HG03354 (cell line): ENCODE data around the gene FBN1.

Experiments
- ATAC-seq: cut with Tn5 transposase; IDR thresholded peaks from one replicate; pipeline ENCODE4 v1.9.1; 2021; ENCODE audit warnings: mild to moderate bottlenecking; ENCODE audit not compliant: unreplicated experiment, poor library complexity, severe bottlenecking

Gene FBN1

DNA sequence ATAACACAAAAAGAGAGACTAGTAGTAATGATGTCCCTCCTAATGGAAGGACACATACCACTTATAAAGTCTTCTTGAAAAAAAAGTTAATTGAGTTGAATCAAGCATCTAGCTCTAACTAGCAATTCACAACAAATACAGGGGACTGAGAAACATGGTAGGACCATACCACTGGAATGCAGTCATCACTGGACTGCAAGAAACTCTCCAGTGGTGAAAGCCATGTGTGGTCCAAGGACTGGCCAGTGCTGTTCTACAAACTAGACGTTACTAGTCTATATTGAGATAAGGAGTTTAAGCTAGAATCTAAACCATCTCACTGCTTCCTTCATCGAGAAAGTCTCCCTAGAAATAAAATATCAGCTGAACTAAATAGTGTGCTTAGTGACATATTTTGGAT lies 16.7 kb downstream of the FBN1 start:
- no peak for ATAC-seq

DNA sequence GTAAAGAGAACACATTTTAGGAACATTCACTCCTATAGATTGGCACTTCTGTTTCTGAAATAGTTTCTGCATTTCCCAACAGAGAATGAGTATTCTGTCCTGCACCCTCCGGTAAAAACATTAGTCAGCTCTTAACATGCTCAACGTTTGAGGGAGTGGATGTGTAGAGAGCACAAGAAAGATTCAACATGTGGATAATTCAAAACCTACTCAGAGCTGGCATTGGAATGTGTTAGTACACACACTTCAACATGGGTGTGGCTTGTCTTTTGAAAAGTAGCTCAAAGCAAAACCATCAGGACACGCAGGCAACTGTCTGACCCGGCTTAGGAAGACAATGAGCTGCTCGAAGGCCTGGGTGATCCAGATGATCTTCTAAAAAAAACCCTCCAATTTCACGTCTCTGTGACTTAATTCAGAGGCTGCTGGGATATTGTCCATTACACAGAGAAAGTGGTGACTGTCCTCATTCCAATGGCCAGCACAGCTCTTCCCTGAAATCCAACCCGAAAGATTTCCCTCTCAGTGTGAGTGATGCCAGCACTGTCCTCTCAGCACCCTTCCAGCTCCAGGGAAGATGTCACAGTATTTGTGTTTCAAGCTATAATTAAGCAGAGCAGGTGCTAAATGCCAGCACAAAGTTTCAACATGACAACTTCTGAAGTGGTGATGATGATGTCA lies 18.1 kb downstream of the FBN1 start:
- ATAC-seq, result no peak

DNA sequence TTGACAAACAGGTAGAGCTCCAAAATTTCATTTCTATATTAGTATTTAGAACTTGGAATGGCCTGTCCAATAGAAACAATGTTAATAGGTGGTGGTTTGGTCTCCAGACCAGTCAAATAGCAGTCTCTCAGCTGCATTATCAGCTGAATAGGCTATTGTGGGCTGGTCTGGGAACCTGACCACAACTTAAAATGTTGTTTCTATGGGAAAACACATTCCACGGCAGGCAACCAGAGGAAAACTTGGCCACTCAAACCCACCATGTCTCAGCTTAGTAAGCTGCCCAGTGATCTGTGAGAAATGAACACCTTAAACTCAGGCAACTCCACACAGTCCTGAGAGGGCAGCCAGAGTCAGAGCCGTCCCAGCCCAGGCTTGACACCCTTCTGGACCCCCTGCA lies 20.4 kb downstream of the FBN1 start:
- no peak for ATAC-seq

DNA sequence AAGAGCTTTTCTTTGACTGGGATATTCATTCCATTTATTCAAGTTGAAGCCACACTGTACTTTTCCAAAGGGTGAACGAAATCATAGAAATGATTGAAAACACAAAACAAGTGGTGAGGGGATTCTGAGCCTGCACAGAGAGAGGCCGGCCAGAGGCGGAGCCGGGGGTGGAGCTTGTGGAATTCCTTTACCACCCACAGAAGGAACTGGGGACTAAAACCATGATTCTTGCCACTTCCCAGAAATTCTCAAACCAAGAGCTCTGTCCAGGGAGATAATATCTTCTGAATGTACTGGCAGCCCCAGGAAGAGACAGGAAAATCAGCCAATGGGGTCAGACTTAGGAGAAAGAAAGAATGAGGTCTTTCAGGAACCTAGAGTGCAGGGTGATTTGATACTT lies 20.8 kb downstream of the FBN1 start:
- ATAC-seq, result no peak

DNA sequence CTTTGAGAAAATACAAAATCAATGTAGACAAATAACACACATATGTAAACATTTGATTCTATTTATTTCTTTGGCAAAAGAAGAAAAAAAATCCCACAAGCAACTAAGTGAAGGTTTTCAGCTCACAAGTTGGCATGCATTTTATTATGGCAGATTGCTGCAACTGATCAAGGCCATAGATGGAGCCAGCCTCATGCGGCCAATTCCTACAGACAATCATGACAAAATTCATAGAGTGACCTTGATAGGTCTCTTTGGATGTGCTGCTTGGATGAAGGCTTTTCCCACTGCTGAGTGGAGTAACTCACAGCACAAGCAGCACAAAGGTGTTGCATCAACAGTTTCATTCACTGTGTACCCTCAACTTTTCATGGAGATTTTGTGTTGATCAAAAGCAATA lies 22.1 kb downstream of the FBN1 start:
- ATAC-seq, result no peak

DNA sequence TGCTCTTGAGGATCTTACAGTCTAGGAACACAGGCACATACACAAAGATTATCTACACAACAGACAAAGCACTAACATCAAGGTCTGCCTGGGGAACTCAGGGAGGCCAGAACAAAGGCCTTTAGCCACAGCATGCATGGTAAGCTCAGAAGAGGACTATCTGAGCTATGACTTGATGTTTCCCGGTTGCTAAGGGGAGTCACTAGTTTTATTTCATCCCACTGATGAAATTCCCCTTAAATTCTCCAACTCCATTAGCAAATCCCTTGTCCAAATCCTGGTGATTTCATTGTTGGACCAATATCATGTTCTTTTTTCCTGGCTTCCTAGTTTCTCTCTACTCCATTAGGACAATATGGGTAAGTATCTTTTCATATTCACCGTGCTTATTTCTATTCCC lies 23.3 kb downstream of the FBN1 start:
- ATAC-seq, result no peak

DNA sequence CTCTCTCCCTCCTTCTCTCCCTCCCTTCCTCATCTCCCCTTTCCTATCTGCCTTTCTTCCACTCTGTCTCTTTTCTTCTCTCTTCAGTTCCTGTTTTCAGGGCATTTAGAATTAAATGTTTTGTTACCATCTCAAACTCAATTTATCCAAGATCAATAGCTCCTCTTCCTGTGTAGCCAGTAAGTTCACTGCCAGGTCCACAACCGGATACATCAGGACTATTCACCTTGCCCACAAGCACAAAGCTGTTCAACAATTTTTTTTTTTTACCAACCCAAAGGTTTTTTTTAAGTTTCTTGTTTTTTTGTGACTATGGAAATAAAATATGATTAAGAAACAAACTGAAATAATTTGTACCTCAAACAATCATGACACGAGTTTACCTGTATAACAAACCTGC lies 26.1 kb downstream of the FBN1 start:
- ATAC-seq, result no peak

DNA sequence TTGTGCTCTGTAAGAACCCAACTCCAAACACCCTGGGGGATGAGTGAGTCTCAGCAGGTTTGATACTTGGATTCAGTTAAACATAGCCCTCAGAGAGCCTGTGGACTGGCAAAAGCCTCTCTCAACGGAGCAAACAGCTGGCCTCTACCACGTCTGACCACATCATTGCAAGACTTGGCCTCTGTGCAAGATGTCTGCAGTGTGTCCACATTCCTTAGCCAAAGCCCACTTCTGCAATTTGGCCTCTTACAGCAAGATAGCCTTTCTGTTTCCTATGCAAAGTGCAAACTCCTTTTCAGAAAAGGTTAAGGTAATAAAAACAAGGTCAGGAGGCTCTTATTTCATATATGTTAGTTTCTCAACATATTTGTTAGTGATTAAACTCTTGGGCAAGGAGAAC lies 27.9 kb downstream of the FBN1 start:
- ATAC-seq, result no peak

DNA sequence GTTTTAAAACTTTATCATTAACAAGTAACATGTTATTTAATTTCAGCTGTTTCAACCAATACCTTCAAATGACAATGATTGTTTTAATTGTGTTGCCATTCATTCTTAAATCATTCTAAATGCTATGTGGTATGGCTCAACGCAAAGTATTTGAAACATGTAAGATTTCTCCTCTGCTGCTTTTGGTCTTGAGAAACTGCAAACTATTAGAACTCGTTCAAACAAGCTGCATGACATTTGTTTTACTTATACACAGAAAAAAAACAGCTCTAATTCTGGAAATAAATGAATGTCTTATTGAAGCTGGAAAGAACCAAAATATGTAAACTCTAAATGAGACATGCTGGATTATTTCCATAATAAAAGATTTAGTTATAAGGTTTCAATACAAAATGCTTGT lies 29.3 kb downstream of the FBN1 start:
- no peak for ATAC-seq

DNA sequence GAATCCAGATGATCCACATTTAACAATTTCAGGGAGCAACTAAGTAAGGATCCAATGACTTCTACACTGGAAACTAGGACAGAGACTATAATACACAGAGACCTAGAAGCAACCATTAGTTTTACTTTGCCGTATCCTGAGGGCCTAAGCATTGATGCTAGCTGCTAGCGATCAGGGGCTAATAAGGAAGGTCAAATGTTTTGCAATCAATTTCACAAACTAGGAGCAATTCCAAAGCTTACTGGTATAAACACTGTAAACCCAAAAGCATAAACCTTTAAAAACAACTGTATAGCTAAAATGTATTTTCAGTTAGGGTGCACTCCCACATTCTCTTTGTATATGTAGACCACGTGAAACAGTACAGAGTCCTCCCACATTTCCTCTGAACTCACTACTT lies 31.5 kb downstream of the FBN1 start:
- ATAC-seq, result no peak

DNA sequence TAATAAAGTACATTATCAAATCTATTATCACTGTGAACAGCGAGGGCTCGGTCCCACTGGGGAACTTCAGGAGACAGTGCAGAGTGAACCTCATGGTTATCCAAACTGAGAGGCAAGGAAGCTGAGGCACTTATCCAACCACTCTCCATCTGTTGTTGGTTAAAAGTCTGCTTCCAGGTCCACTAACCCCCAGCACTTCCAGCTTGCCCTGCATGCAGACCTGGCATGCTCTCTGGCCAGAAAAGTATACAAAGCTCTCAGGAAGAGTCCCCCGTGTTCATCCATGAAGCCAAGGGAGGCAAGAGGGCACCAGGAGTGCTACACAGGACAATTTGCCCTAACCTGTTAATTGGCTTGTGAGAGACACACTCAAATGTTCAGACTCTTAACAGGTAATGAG lies 36.0 kb downstream of the FBN1 start:
- no peak for ATAC-seq

DNA sequence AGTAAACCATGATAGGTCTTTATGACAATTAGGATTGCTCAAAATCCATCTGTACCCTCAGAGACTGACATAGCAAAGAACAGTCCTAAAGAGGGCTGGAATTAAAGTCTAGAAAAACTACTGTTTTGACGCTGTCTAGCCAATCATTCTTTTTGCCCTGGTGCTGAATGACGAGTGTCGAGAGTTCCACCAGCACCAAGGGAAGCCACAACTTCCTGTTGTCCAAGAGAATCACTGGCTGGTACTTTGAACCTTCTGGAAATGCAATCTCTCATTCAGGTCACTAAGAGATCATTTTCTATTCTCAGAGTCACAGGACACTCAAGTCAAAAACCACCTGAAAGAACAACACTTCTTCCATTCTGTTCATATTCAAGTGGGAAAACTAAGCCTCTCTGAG lies 37.7 kb downstream of the FBN1 start:
- no peak for ATAC-seq

DNA sequence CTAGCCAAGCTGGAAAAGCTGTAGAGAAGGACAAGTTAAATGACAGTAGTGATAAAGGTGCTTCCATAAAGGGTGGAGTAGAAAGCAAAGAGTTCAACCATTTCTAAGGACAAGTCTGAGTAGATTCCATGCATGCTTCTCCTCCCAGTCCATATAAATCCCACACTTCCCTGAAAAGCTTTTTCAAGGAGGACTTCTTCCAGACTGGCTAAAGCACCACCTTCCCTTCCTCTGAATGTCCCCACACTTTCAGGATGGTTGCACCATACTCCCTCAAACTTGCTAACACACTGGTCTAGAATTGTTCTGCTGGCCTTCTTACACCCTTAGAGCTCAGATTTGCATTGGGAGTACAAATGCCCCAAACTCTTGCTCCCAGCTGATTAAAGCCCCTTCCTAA lies 40.9 kb downstream of the FBN1 start:
- no peak for ATAC-seq

DNA sequence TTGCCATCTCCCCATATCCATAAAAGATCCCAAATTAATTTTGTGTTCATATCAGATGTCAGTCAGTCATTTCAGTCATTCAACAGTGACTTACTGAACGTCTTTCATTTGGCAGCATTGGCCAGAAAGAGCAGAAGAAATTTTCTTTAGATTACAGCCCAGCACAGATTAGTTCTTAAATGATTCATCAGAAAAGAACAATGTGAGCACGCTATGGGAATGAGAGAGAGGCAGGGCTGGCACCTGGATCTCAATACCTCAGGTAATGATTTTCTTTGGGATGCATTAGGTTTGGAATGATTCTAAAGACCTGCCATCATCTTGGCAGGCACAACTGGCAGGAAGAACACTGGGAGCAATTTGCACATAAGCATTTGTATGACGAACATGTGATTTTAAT lies 41.6 kb downstream of the FBN1 start:
- no peak for ATAC-seq

DNA sequence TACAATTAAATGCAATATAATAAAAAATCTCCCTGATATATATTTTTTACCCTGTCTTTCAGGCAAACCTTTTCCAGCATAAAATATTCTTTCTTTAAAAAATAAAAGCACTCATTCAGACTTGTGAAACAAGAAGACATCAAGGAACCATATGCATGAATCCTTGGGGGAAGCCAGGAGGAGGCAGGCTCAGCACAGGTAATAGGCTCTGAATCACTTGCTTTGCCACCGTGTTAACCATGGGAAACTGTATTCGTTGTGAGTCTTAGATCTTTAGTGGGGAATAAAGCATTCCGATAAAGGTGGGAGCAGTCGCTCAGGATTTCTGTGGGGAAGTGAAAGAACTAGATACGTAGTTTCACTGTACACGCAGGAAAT lies 42.4 kb downstream of the FBN1 start:
- no peak for ATAC-seq

DNA sequence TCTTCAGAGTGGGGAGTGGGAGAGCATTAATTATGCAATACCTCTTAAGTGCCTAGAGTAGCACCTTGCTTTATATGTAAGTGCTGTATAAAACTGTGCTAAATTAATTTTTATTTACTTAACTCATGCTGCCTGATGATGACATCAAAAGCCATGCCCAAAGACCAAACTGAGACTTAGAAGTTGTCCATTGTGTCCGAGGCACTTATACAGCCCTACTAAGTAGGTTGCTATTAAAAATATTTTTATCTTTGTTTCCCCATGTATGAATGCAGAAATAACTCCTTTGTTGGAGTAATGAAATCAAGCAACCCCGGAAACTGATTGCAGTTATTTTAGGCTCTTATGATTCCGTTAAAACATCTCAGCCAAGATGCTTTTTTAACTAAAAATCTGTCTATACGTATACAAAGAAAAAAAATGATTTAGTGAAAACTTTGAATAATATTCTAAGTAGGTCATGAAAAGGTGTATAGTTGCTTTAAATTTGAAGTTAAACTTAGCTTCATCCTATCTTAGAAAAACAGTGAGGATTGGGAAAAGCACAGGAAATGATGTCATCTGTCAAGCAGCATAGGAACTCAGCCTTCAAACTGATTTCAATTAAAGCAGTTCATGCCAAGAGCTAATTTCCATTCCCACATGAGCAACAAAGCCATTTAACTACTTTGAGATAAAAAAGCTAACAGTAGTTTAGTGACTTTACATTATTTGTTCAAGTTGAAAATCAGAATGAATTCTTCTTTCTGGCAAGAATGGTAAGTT lies 43.0 kb downstream of the FBN1 start:
- ATAC-seq, result no peak

DNA sequence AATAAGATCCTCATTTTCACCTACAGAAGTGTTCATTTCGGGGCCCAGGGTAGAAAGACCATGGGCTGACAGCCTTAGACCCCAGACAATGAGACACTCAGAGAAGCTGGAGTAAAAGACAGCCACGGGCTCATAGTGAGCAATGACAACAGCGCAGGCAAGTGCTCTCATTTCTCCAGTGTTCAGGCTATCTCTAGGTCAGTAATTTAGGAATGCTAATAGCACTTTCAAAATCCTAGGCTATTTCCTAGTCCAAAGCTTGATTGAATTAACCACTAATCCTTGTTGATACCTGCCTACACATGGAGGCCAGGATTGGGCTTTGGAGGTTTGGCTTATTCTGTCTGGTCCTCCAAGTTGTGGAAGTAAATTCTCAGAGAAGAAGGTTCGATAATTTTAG lies 44.4 kb downstream of the FBN1 start:
- ATAC-seq, result no peak

DNA sequence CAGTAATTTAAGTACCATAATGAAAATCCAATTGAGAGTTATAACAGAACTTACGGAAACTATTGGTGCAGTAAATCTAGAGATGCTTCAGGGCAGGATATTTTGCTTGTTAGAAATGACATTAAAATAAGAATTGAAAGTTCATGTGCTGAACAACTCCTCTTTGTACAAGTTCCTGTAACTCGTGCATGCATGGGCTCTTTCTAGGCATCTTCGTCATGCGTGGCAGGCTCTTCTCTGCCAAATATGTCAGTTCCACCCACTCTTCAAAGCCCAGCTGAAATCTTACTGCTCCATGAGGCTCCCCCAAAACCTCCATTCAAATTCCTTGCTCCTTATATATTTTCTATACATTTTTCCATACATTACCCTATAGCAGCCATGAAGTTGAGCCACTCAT lies 48.7 kb downstream of the FBN1 start:
- no peak for ATAC-seq

DNA sequence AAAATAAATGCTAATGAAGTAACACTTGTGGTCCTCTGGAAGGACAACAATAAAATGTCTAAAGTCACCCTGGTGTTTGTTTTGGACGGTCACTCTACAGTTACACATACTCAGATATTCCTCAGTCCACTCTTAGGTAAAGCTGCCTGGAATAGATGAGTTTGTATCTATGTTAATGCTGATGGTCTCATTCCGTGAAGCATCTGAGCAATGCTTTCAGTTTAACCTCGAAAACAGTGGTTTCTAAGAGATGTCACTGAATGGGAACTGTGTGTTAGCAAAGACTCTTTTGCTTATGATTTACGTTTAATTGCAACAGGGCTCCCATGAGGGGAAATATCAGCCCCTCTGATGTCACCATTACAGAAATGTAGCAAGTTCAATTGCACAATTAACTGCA lies 49.1 kb downstream of the FBN1 start:
- ATAC-seq, result peak; percentile 27

DNA sequence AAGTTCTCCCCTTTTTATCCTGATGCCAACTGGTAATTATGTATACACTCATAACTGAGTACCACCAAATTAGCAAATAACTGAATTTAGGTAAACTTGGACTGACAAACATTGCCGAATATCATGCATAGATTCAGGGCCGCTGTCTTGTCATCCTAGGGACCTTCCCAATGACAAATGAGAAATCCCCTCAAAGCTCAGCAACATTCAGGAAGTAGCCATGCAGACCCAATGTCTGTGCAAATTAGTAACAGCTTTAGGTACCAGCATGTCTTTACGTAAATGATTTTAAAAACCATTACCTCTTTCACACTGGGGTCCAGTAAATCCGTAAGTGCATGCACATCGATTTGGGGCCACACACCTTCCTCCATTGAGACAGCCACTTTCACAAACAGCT lies 49.5 kb downstream of the FBN1 start:
- ATAC-seq, result peak; percentile 62

DNA sequence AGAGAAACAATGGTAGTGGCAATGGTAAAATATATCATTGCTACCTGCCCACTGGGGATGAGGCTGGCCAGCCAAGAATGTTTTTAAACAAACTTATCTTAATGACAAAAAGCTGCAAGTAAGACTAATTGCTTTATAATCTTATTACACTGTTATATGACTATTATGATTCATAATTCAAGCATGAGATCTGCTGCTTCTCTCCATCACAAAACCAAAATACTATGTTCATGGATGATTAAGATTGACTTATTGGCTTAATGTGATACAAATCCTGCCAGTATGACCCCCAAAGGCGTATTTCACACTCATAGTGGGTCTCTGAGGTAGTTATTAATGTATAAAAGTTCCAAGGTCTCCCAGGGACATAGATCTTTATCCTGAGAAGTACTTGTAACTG lies 52.6 kb downstream of the FBN1 start:
- ATAC-seq, result no peak

DNA sequence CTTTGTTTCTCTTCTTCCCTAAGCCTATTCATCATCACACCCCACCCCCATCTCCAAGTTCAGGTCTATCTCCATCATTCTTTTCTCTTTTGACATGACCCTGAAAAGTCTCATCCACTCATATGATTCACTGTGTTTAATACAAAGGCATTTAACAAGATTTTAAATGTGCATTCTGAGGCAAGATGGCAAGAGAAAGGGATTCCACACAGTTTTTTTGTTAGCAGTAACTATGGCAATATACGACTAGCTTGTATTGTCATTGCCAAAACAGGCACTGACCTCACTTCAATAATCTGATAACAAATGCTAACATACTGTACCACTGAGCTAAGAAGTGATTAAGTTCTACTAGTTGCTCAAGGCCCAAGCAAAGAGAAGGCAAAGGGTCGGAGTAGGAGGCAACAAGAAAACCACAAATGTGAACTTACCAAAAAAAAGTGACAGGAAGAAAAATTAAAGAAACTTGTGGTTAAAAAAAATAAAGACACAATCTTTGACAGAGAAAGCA lies 53.2 kb downstream of the FBN1 start:
- no peak for ATAC-seq
